NCI-H526 treated with DMSO at 0.1 percent for 48 hours (cell line): ENCODE measurements around the gene NPHP4.
"Not testable (repeated sequence)": the region's sequence is repeated elsewhere in the genome, so short reads cannot be mapped to it uniquely, and the experiment has no call there.

Experiments
- DNase-seq: peaks from one replicate; lab custom pipeline; 2025; lab: John Stamatoyannopoulos, UW

NPHP4 gene

GRCh38 chr1:5910276-5910620, 82.0 kb downstream of the NPHP4 start:
- no peak for DNase-seq

DNA sequence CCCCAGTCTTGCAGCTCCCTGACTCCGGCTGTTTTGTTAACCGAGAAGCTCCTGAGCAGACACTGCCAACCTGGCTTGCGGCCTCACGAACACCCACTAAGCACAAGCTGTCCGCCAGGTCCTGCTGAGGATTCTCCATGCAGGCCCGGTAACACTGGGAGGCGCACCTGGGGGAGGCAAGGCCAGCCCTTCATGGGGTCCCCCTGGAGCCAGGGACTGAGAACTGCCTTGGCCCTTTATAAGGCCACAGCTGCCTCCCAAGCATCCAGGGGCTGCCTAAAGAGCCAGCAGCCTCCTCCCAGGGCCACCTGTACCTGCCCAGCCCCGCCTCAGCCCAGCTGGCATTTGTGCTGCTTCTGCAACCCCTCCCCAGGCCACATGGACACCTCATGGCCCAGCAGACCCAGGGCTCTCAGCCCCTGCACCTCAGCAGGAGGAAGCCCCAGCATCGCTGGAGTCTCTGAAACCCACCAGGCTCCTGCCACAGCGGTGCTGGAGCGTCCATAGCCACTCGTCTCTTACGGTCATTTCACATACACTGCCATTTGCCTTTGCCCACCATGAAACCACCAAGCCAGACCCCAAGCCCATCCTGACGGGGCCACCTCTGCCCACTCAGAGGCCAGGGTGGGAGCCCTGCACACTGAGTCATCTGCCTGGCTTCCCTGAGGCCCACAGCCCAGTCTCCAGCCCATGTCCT, 82.5 kb downstream of the NPHP4 start:
- no peak for DNase-seq

- no peak for DNase-seq
Measured at GRCh38 chr1:5908461-5909375, 83.5 kb downstream of the NPHP4 start.

- no peak for DNase-seq
Measured at GRCh38 chr1:5907966-5908365, 84.3 kb downstream of the NPHP4 start.

GRCh38 chr1:5907386-5907785, 84.8 kb downstream of the NPHP4 start:
- DNase-seq, result no peak

GRCh38 chr1:5906966-5907365, 85.3 kb downstream of the NPHP4 start:
- no peak for DNase-seq

DNA sequence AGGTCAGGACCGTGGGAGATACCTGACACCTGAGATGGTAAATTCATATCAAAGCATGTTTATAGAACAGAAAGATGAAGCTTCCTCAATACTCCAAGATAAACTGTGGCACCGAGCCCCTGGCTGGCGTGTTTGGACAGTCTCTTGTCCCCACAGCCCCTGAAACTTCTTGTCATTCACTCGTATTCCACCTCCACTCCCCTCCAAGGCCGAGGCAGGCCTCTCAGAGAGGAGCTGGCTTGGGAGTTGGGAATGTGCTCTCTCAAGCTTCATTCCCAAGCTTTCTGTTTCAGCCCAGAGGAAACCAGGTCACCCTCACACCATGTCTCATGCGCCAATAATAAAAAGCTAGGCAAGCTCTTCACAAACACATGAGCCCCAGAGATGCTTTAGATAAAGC, 86.1 kb downstream of the NPHP4 start:
- DNase-seq, result no peak

GRCh38 chr1:5905436-5905835, 86.8 kb downstream of the NPHP4 start:
- DNase-seq, result no peak

DNA sequence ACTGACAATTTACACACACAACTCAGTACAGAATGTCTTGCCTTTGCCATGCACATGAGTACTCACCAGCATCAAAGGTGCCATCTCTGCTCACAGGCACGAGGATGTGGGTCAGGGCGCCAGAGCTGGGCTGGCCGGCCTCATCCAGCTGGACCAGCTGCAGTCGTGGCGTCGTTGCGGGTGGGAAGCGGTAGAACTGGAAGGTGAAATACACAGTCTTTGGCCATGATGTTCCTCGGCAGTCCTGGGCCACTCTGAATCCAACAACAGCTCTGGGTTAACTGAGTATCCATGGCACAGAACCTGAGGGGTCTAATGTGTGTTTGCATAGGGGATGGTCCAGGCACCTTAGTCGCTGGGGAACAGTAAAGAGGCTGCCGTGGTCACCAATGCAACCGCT, 87.7 kb downstream of the NPHP4 start:
- no peak for DNase-seq

- no peak for DNase-seq
Measured at GRCh38 chr1:5903680-5904079, 88.5 kb downstream of the NPHP4 start.

DNA sequence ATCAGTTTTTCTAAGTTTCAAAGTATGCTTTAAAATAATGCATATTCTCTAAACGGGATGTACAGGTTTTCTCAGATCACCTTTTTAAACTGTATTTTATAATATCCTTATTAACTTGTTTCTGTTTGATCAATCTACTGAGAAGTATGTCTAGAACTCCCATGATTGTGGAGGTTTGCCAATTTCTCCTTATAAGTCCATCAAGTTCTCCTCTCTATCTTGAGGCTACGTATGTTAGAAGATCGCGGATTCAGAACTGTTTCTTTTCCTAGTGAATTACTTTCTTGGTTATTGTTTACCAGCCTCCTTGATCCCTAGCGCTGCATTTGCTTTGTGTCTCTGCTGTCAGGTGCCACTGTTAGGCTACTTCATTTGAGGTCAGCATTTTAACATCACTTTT, 89.2 kb downstream of the NPHP4 start:
- no peak for DNase-seq

- no peak for DNase-seq
Measured at GRCh38 chr1:5901841-5902240, 90.4 kb downstream of the NPHP4 start.

GRCh38 chr1:5901150-5901549, 91.1 kb downstream of the NPHP4 start:
- DNase-seq, result no peak

GRCh38 chr1:5898266-5898665, 94.0 kb downstream of the NPHP4 start:
- no peak for DNase-seq

GRCh38 chr1:5896706-5897660, 95.2 kb downstream of the NPHP4 start:
- no peak for DNase-seq

GRCh38 chr1:5895446-5896406, 96.5 kb downstream of the NPHP4 start:
- DNase-seq, result no peak

- DNase-seq, result not testable (repeated sequence)
Measured at GRCh38 chr1:5893699-5894278, 98.4 kb downstream of the NPHP4 start.

GRCh38 chr1:5892329-5892728, 99.9 kb downstream of the NPHP4 start:
- DNase-seq, result no peak

DNA sequence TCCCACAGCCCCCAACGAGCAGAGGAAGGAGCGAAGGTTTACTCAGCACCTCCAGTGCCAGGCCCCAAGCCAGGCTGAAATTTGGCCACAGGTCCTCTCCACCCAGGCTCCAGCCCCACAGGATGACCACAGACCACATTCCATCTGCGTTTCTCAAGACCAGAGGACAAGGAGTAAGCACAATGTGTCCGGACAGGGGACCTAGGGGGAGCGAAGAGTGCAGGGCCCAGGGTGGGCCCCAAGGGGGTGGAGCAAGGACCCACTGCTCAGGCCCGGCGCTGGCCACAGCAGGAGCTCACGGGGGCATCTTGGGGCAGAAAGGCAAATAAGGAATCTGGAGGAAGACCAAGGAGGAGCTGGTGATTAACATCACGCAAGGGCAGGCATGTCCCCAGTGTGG, 100.5 kb downstream of the NPHP4 start:
- DNase-seq, result no peak

DNA sequence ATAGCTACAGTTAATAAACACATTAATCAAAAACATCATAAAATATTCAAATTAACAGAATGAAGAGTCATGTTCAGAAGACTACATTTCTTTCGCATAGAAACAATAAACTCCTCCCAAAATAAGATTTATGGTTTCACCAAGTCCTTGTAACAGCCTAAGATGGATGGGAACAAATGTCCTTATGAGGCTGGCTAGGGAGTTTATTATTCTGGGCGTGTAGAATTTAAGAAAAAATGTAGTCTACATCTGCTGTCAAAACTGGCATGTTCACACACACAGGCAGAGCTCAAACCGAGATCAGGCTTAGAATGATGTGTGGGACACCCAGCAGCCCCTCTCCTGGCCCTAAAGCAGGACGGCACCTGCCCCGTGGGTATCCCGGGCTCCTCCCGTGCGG, 101.1 kb downstream of the NPHP4 start:
- DNase-seq, result no peak
